IgD-negative memory B cell (primary cell): ENCODE results near the gene WDR44. TPM values are rescaled to one million over a fixed set of nuclear protein-coding genes. Genes with fewer than 3 reads are reported as not detected.
A peak's percentile ranks its signal among the peaks of the same experiment; 100 is the strongest.
"Not testable (repeated sequence)": the region's sequence is repeated elsewhere in the genome, so short reads cannot be mapped to it uniquely, and the experiment has no call there.

ENCODE experiments used
- H3K27ac Mint-ChIP-seq, 3 donors: one replicate each; pipeline ENCODE4 v1.8.0; 2020 to 2022; ENCODE audit warnings: mild to moderate bottlenecking in 3 of 3, mixed read lengths in 3 of 3, moderate library complexity in 1 of 3
- H3K27me3 Mint-ChIP-seq: one replicate; pipeline ENCODE4 v1.8.0; 2021; ENCODE audit warnings: mixed read lengths
- H3K36me3 Mint-ChIP-seq: one replicate; pipeline ENCODE4 v1.8.0; 2020; ENCODE audit warnings: mild to moderate bottlenecking, mixed read lengths
- H3K4me1 Mint-ChIP-seq, 3 donors: one replicate each; pipeline ENCODE4 v1.8.0; 2020 to 2022; ENCODE audit warnings: mixed read lengths in 3 of 3, mild to moderate bottlenecking in 1 of 3
- H3K4me3 Mint-ChIP-seq, 4 donors: one replicate each; pipeline ENCODE4 v1.8.0; 2020 to 2022; ENCODE audit warnings: mild to moderate bottlenecking in 4 of 4, mixed read lengths in 4 of 4, moderate library complexity in 3 of 4
- H3K9me3 Mint-ChIP-seq, 3 donors: one replicate each; pipeline ENCODE4 v1.8.0; 2020 to 2021; ENCODE audit warnings: mixed read lengths in 3 of 3, mild to moderate bottlenecking in 1 of 3
- polyA plus RNA-seq: library from polyadenylated mRNA; unstranded; fragments of 300-500 nt; fragmentation: Illumina TruSeq; gene quantifications from one replicate; pipeline ENCODE4 v1.2.3, GENCODE V29; 2021

Gene WDR44
- polyA plus RNA-seq, 1 donor from 2014 or later, result 4.6 TPM

DNA sequence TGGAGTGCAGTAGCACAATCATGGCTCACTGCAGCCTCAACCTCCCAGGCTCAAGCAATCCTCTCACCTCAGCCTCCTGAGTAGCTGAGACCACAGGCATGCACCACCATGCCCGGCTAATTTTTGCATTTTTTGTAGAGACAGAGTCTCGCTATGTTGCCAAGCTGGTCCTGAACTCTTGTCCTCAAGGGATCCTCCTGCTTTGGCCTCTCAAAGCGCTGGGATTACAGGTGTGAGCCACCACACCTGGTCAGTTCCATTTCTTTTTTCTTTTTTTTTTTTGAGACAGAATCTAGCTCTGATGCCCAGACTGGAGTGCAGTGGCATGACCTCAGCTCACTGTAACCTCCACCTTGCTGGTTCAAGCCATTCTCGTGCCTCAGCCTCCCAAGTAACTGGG lies 136.5 kb downstream of the WDR44 start:
- H3K36me3 Mint-ChIP-seq, H3K4me1 Mint-ChIP-seq, H3K27ac Mint-ChIP-seq, H3K27me3 Mint-ChIP-seq, H3K4me3 Mint-ChIP-seq, H3K9me3 Mint-ChIP-seq: not testable (repeated sequence)

DNA sequence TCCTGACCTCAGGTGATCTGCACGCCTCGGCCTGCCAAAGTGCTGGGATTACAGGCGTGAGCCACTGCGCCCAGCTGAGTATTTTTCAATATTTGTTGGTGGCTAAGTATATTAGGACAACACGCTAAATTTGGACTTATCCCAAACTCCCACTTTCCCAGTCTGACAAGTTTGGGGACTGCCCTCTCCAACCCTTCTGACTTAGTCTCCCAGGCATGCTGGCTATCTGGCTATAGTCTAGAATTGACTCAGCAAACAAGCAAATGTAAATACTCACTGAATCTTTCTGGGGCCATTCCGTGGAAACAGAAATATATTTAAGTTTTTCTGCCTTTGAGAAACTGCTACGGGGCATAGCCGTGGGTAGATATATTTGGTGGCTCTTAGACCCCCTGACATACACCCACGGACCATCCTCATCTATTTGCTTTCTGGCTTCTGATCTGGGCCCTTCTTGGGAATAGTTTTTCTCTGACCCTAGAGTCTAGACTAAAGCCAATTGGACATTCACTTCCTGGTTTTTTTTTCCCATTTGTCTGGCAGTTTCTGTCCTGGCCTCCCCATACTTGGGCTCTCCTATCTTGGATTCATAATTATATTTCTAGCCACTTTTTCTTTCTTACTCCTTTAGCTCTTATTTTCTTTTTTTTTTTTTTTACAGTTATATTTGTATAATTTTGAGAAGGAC lies 138.5 kb downstream of the WDR44 start:
- Mint-ChIP-seq H3K4me3 (no peak overlapping the region), H3K36me3 (no peaks in the 10 kb centered on the region), H3K4me1 (no peaks in the 10 kb centered on the region), H3K27ac (peak overlapping the region in 1 of 3 donors; percentile 78), H3K27me3 (no peaks in the 10 kb centered on the region), H3K9me3 (no peaks in the 10 kb centered on the region)

DNA sequence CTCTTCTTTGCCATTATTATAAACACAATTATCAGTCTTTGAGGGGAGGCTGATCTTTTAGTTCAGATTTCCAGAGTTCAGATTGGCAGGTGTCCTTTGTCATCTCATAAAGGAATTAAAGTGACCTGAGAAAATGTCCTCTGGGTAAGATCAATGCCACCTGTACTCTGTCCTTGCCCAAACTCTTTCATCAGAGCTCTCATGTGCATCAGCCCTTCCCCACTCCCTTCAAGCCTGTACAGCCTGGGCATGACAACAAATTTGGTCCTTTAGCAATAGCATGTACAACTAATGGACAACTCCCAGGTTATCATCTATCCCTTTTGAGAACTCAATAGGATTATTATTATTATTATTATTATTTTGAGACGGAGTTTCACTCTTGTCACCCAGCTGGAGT lies 140.8 kb downstream of the WDR44 start:
- H3K36me3 Mint-ChIP-seq, H3K4me1 Mint-ChIP-seq, H3K9me3 Mint-ChIP-seq, H3K4me3 Mint-ChIP-seq, H3K27me3 Mint-ChIP-seq, H3K27ac Mint-ChIP-seq: not testable (repeated sequence)

DNA sequence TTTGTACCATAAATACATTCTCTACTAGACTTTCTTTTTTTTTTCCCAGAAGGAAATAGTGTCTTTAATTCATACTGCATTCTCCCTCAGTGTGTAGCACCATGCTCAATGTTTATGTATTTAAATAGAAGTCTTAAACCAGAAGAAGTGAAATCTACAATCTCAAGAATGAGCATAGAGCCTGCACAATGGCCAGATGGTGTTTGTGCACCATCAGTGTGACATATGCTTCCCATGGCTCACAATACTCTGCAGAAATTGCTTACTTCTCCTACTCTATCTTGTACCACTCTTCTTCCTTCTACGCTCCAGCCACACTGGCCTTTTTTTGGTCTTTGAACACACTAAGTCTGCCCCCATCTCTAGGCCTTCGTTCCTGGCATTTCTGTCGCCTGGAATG lies 147.1 kb downstream of the WDR44 start:
- Mint-ChIP-seq H3K4me1 (peaks cover 6 to 10% (median 10%) of the 10 kb centered on the region in 3 donors), H3K4me3 (no peak overlapping the region), H3K9me3 (no peaks in the 10 kb centered on the region), H3K27me3 (no peaks in the 10 kb centered on the region), H3K27ac (peak overlapping the region in 2 of 3 donors; percentile 11 to 93), H3K36me3 (peaks cover 2% of the 10 kb centered on the region)

DNA sequence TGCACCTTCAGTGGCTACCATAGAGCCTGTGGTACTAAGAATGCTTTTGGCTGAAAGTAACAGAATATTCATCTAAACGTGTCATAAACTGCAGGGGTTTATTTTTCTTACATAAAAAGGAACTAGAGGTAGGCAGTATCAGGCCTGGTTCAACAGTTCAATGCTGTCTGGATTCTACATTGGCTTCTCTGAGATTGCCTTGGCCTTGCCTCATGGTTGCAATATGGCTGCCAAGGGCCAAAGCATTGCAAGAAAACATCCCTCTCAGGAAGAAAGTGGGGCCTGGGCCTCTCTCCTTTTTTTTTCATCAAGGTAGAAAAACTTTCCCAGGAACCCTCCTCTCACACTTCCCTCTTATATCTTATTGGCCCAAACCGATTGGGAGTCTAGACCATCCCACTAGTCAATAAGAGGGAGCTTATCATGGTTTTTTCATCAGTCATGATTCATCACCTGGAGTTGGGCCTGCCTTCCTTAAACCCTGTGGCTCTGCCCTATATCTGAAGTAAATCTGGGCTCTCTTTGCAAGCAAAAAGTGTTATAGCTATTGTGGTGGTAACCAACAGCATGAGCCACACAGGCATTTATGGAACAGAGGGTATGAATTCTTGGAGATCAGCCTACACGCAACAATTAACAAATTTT lies 147.9 kb downstream of the WDR44 start:
- no peaks in the 10 kb centered on the region for H3K9me3 Mint-ChIP-seq
- H3K27ac Mint-ChIP-seq, result peak overlapping the region in 1 of 3 donors; percentile 93
- no peaks in the 10 kb centered on the region for H3K27me3 Mint-ChIP-seq
- H3K4me1 Mint-ChIP-seq, result peaks cover 10 to 13% (median 12%) of the 10 kb centered on the region in 3 donors
- H3K4me3 Mint-ChIP-seq, result peak overlapping the region in 1 of 4 donors; percentile 77
- H3K36me3 Mint-ChIP-seq, result peaks cover 2% of the 10 kb centered on the region

DNA sequence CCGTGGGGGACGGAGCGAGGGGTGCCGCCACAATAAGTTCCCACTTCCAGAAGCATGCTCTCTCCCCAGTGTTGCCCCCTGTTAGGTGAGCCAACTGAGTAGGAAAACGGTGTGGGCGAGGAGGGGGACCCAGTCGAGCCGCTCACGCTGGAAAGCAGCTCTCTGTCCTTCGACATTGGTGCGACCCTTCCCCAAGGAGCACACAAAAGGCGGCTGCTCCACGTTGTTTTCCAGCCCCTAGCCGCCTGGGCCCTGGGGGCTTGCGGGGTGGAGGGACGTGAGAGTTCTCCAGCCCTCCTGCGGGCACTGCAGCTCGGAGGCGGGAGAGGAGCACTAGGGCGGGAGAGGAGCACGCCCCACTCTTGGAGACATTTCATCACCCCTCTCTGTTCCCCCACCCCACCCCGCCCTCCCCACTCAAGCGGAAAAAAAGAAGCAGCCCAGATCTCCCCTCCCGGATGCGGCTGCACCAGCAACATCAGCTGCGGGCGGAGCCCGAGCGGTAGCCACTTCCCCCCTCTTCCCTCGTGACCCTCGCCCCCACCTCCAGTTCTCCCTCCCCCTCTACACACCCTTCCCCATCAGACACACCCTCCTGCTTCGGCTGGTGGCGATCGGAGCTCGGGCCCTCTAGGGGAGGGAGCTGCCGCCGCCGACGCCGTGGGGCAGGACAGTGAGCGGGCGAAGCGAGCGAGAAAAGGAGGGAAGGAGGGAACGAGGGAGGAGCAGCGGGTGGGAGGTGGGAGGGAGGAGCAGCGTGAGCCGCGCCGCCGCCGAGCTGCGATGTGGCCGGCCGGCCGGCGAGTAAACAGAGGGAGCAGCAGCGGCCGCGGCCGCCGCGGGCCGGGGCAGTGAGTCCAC lies 149.4 kb downstream of the WDR44 start, which contains the start of gene DOCK11:
DOCK11 (plus strand) TSS at position 755 of the 861 bp plus-strand sequence. CDS start 157 bp downstream, outside the sequence.
- peak within 1 kb of the TSS; percentile 93 to 98 (median 98) for H3K27ac Mint-ChIP-seq
- H3K27me3 Mint-ChIP-seq, result no peaks in the 10 kb centered on the region
- H3K4me3 Mint-ChIP-seq, result peak within 1 kb of the TSS; percentile 91 to 100 (median 98)
- peaks cover 13 to 18% (median 15%) of the 10 kb centered on the region in 3 donors for H3K4me1 Mint-ChIP-seq
- H3K36me3 Mint-ChIP-seq, result peaks cover 2% of the 10 kb centered on the region
- no peaks in the 10 kb centered on the region for H3K9me3 Mint-ChIP-seq

DNA sequence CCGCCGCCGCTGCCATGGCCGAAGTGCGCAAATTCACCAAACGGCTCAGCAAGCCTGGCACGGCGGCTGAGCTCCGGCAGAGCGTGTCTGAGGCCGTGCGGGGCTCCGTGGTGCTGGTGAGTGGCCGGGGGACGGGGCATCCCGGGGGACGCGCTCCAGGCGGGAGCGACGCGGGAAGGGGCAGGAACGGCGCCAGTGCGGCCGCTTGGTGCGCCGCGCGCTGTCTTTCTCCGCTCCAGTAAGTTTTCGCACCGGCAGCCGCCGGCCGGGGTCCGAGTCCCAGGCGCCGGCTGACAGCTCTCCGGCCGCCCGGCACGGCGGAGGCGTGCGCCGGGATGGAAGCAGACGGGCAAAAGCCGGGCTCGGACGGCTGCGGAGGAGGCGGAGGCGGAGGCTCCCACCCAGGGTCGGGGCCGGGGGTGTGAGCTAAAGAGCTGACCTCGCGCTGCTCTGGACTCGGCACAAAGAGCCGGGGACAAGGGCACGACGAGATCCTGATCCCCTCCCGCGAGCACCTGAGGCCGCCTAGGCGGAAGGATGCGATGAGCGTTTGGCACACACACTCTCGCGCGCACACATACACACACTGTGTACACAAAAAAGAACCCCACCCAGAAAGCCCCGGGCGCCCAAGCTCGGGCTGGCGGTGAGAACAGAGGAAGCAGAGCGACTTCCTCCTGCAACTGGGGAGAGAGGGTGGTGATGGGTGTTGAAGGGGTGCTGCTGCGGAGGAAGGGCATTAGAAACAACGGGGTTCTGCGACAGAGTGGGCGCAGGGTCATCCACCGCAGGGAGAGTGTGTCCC lies 150.3 kb downstream of the WDR44 start:
- peak overlapping the region; percentile 93 to 98 (median 98) for H3K27ac Mint-ChIP-seq
- peaks cover 13 to 18% (median 15%) of the 10 kb centered on the region in 3 donors for H3K4me1 Mint-ChIP-seq
- peaks cover 2% of the 10 kb centered on the region for H3K36me3 Mint-ChIP-seq
- peak overlapping the region; percentile 91 to 100 (median 98) for H3K4me3 Mint-ChIP-seq
- H3K27me3 Mint-ChIP-seq, result no peaks in the 10 kb centered on the region
- no peaks in the 10 kb centered on the region for H3K9me3 Mint-ChIP-seq

DNA sequence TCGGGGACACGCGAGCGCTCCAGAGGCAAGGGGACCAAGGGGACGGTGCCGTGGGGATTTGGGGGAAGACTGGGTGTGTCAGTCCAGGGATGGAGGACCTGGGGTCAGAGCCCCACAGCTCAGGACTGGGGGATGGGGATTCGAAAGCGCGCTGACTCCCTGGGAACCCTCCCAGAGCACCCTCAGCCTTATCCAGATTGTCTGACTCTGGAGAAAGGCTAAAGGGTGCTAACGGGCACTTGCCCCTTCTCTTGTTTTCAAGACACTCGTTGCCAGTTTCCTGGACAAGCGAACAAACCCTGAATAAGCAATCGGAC lies 150.8 kb downstream of the WDR44 start:
- Mint-ChIP-seq H3K4me1 (peaks cover 13 to 18% (median 15%) of the 10 kb centered on the region in 3 donors), H3K27me3 (no peaks in the 10 kb centered on the region), H3K36me3 (peaks cover 2% of the 10 kb centered on the region), H3K9me3 (no peaks in the 10 kb centered on the region), H3K27ac (peak overlapping the region; percentile 93 to 98 (median 98)), H3K4me3 (peak overlapping the region; percentile 91 to 100 (median 98))

DNA sequence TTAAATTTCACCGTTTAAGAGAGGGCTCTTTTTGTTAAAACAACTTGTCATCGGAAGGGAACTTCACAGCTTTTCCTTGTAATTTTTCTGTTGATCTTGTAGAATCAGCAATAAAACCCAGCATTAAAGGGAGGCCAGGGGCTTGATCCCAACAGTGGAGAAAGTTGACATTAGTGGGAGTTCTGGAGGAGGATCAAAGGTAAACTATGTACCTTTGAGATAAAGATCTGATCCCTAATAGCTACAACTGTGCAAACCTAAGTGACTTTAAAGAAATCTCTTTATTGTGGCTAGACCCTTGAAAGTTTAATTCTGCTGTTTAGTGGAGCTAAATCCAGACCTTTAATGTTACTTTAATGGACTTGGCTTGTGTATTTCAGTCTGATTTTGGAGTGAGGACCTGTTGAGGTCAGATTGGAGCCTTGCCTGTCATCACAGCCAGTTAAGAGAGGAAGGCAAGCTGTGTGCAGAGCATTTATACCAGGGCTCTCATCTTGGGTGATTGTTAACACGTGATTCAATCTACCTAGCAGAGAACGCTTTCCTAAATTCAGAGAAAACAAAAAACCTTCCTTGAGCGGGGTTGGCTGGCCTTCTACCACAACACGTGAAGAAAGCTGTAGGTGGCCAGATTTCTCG lies 151.4 kb downstream of the WDR44 start:
- Mint-ChIP-seq H3K4me1 (peaks cover 19 to 24% (median 21%) of the 10 kb centered on the region in 3 donors), H3K27ac (peak overlapping the region; percentile 93 to 98 (median 98)), H3K36me3 (peaks cover 2% of the 10 kb centered on the region), H3K9me3 (no peaks in the 10 kb centered on the region), H3K27me3 (no peaks in the 10 kb centered on the region), H3K4me3 (peak overlapping the region; percentile 91 to 100 (median 98))

DNA sequence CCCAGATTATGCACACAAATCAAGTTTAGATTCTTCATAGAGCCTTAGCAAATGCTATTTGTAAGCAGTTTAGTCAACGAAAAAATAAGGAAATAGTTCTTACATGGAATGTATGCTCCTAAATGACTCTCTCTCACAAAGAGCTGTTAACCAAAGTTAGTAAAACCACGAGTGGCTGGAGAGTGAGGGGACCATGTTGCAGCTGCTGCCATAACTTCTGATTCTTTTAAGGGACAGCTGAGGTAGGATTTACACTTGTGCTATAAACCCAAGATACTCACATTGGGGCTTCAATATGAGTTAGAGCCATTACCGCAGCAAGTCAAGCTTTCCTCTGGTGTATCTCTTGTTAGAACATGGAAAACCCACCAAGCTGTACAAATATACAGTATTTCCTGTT lies 152.4 kb downstream of the WDR44 start:
- H3K4me1 Mint-ChIP-seq, result peaks cover 26 to 30% (median 30%) of the 10 kb centered on the region in 3 donors
- H3K4me3 Mint-ChIP-seq, result peak overlapping the region; percentile 14 to 91 (median 48)

DNA sequence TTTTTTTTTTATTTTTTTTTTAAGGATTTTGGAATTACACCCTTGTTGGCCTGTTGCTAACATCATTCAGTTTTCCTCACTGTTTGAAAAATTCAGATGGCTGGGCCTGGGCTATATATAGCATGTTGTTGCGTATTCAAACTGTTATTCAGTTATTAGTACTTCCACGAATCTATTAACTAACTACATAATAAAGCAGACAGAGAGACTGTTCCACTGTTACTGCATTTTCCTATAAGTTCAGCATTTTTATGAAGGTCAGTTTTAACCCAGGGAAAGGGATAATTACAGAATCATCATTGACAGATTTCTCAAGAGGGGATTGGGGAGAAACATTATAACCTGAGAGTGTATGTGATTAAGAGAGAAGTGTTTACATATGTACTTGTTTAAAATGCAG lies 152.8 kb downstream of the WDR44 start:
- peaks cover 0 to 2% (median 0%) of the 10 kb centered on the region in 3 donors for H3K9me3 Mint-ChIP-seq
- H3K36me3 Mint-ChIP-seq, result peaks cover 2% of the 10 kb centered on the region
- H3K4me1 Mint-ChIP-seq, result peaks cover 29 to 35% (median 30%) of the 10 kb centered on the region in 3 donors
- H3K27me3 Mint-ChIP-seq, result no peaks in the 10 kb centered on the region
- peak overlapping the region in 2 of 3 donors; percentile 20 to 93 for H3K27ac Mint-ChIP-seq
- peak overlapping the region in 2 of 4 donors; percentile 46 to 49 for H3K4me3 Mint-ChIP-seq

More for the DNA sequence above, 152.4 kb downstream of the WDR44 start:
- peak overlapping the region; percentile 20 to 98 (median 93) for H3K27ac Mint-ChIP-seq
- H3K27me3 Mint-ChIP-seq, result no peaks in the 10 kb centered on the region
- H3K36me3 Mint-ChIP-seq, result peaks cover 2% of the 10 kb centered on the region
- H3K9me3 Mint-ChIP-seq, result no peaks in the 10 kb centered on the region

DNA sequence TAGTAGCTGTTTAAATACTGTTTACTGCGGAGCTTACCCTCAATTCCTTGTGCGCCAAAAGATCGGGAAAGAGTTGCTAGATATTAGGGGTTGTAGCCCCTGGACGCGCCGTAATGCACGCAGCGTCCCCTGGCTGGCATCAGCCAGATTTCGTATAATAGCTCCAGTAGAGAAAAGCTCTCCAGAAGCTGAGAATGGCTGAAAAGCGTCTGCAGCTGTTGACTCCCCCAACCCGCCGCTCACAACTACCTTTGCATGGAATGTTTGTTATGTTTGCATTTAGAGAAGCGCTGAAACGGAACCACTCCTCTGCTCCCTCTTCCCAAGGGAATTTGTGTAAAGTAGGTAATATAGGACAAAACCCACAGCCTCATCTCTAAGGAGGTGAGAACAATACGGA lies 153.4 kb downstream of the WDR44 start:
- H3K4me1 Mint-ChIP-seq, result peaks cover 30 to 32% (median 31%) of the 10 kb centered on the region in 3 donors
- H3K27ac Mint-ChIP-seq, result peak overlapping the region in 1 of 3 donors; percentile 26
- peak overlapping the region in 1 of 4 donors; percentile 46 for H3K4me3 Mint-ChIP-seq
- H3K27me3 Mint-ChIP-seq, result no peaks in the 10 kb centered on the region
- H3K9me3 Mint-ChIP-seq, result peaks cover 0 to 2% (median 0%) of the 10 kb centered on the region in 3 donors
- H3K36me3 Mint-ChIP-seq, result peaks cover 2% of the 10 kb centered on the region
